Tongue (tissue), 2 donors: ENCODE data around the gene CD19. TPM values are rescaled to one million over a fixed set of nuclear protein-coding genes. Genes with fewer than 3 reads are reported as not detected.

Experiments used
- DNase-seq: peaks from one replicate; pipeline ENCODE4 v3.0.0-alpha.2; 2015
- total RNA-seq: library from RNA; depleted of rRNA; stranded (reverse); fragments of >200 nt; gene quantifications from one replicate; pipeline ENCODE4 v1.2.3, GENCODE V29; 2014

The CD19 gene
- total RNA-seq, 1 donor from 2014 or later, result not detected

- no peak for DNase-seq
Measured at GRCh38 chr16:28982418-28982817, 50.6 kb downstream of the CD19 start.

GRCh38 chr16:28982949-28983348 lies 51.2 kb downstream of the CD19 start:
- DNase-seq, result no peak

GRCh38 chr16:28983644-28984043 lies 51.9 kb downstream of the CD19 start:
- DNase-seq, result no peak

GRCh38 chr16:28984091-28984490 lies 52.3 kb downstream of the CD19 start:
- DNase-seq, result no peak

- no peak for DNase-seq
Measured at GRCh38 chr16:28984619-28985135, 52.9 kb downstream of the CD19 start, which contains the start of gene LAT. LAT (plus strand) TSS chr16:28985052; CDS start chr16:28985418, 366 bp downstream.

GRCh38 chr16:28985211-28986041 lies 53.7 kb downstream of the CD19 start:
- DNase-seq, result no peak

GRCh38 chr16:28986046-28986445 lies 54.3 kb downstream of the CD19 start:
- no peak for DNase-seq

GRCh38 chr16:28986492-28986891 lies 54.7 kb downstream of the CD19 start:
- DNase-seq, result no peak

- DNase-seq, result no peak
Measured at GRCh38 chr16:28987170-28987853, 55.5 kb downstream of the CD19 start.

Other genes with a start within 250 kb of the CD19 start
- 102 TPM for gene EIF3C, start 220.5 kb upstream of the CD19 start, total RNA-seq
- gene NPIPB9, start 180.2 kb upstream of the CD19 start, total RNA-seq, result 7.4 TPM
- gene ATXN2L, start 109.0 kb upstream of the CD19 start, total RNA-seq, result 36.0 TPM
- gene TUFM, start 85.6 kb upstream of the CD19 start, total RNA-seq, result 82.1 TPM
- 16.2 TPM for gene SH2B1, start 68.1 kb upstream of the CD19 start, total RNA-seq
- gene ATP2A1, start 53.5 kb upstream of the CD19 start, total RNA-seq, result 850 TPM
- 30.7 TPM for gene RABEP2, start 6.7 kb upstream of the CD19 start, total RNA-seq
- gene NFATC2IP, start 19.0 kb downstream of the CD19 start, total RNA-seq, result 19.1 TPM
- 14.8 TPM for gene SPNS1, start 42.8 kb downstream of the CD19 start, total RNA-seq
- 1.7 TPM for gene LAT, start 53.1 kb downstream of the CD19 start, total RNA-seq